Uterus (tissue), 2 donors: ENCODE data around the gene TMEM247.

Source experiments
- POLR2A ChIP-seq, 2 donors: fragments of 450-650 bp; IDR thresholded peaks; one replicate each; pipeline ENCODE4 v1.6.1; 2016; ENCODE audit warnings: antibody characterized with exemption in 2 of 2, mild to moderate bottlenecking in 1 of 2, moderate library complexity in 1 of 2
- TF ChIP-seq, protein P1 (sequence below), 4 experiments: fragments of 200-600 bp in 2 of 4; fragments of 450-650 bp in 2 of 4; sonication (generic) in 2 of 4; IDR thresholded peaks; one replicate each; pipeline ENCODE4 v1.5.1; 2016 to 2019; ENCODE audit warnings: antibody characterized with exemption in 4 of 4, mild to moderate bottlenecking in 2 of 4, moderate library complexity in 1 of 4

DNA sequence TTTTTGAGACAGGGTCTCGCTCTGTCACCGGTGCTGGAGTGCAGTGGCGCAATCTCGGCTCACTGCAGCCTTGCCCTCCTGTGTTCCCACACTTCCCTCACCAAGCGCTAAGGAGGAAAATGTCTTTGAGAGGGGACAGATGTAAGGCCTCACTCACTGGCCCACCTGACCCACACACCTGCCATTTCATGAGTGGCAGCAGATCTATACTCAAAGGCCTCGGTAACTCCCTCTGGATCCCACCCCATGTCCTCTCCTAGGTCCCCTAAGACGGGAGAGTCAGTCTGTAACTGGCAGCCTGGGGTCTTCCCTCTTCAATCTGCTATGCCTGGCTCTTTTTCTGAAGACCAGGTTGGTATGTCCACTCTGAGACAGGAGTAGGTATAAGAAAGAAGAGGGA lies 12.9 kb downstream of the TMEM247 start:
- TF ChIP-seq, protein P1, sequence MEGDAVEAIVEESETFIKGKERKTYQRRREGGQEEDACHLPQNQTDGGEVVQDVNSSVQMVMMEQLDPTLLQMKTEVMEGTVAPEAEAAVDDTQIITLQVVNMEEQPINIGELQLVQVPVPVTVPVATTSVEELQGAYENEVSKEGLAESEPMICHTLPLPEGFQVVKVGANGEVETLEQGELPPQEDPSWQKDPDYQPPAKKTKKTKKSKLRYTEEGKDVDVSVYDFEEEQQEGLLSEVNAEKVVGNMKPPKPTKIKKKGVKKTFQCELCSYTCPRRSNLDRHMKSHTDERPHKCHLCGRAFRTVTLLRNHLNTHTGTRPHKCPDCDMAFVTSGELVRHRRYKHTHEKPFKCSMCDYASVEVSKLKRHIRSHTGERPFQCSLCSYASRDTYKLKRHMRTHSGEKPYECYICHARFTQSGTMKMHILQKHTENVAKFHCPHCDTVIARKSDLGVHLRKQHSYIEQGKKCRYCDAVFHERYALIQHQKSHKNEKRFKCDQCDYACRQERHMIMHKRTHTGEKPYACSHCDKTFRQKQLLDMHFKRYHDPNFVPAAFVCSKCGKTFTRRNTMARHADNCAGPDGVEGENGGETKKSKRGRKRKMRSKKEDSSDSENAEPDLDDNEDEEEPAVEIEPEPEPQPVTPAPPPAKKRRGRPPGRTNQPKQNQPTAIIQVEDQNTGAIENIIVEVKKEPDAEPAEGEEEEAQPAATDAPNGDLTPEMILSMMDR (IDR thresholded peaks at IDR 0.05), result no peak
- no peak for TF ChIP-seq POLR2A (IDR thresholded peaks at IDR 0.05)
